Measurements from ENCODE around the gene TMEM54.
A peak's percentile ranks its signal among the peaks of the same experiment; 100 is the strongest.

Gene TMEM54

GRCh38 chr1:32900956-32901822 lies at the start of gene TMEM54:
Gene TMEM54 (minus strand): TSS chr1:32901389. CDS start chr1:32901238, 151 bp downstream.
- Histone ChIP-seq H3K27ac (ENCODE audit: low read depth, low read length) (no peak within 1 kb of the TSS), H3K4me1 (ENCODE audit: control insufficient read depth in 5 of 5, insufficient read depth in 5 of 5, low read length in 5 of 5) (peaks cover 0 to 17% (median 12%) of the 10 kb centered on the region in 5 donors), H3K4me3 (ENCODE audit: low read depth in 1 of 5, low read length in 5 of 5) (peak within 1 kb of the TSS; percentile 65 to 75 (median 68)), H3K36me3 (ENCODE audit: control insufficient read depth in 5 of 5, insufficient read depth in 5 of 5, low read length in 5 of 5) (no peaks in the 10 kb centered on the region), H3K27me3 (ENCODE audit: control insufficient read depth in 5 of 5, insufficient read depth in 4 of 5, low read length in 5 of 5) (peaks cover 0 to 8% (median 6%) of the 10 kb centered on the region in 5 donors), H3K9ac (ENCODE audit: low read length in 5 of 5) (peak within 1 kb of the TSS in 4 of 5 donors; percentile 64 to 83 (median 69)), H3K9me3 (ENCODE audit: control insufficient read depth in 5 of 5, low read length in 5 of 5) (no peaks in the 10 kb centered on the region)

GRCh38 chr1:32949519-32949918 lies 48.3 kb upstream of the TMEM54 start:
- Histone ChIP-seq H3K27ac (ENCODE audit: low read depth, low read length) (no peak overlapping the region), H3K36me3 (ENCODE audit: control insufficient read depth in 5 of 5, insufficient read depth in 5 of 5, low read length in 5 of 5) (peaks cover 8 to 35% (median 28%) of the 10 kb centered on the region in 5 donors), H3K4me1 (ENCODE audit: control insufficient read depth in 5 of 5, insufficient read depth in 5 of 5, low read length in 5 of 5) (peaks cover 0 to 17% (median 3%) of the 10 kb centered on the region in 5 donors), H3K9me3 (ENCODE audit: control insufficient read depth in 5 of 5, low read length in 5 of 5) (no peaks in the 10 kb centered on the region), H3K27me3 (ENCODE audit: control insufficient read depth in 5 of 5, insufficient read depth in 4 of 5, low read length in 5 of 5) (no peaks in the 10 kb centered on the region), H3K9ac (ENCODE audit: low read length in 5 of 5) (no peak overlapping the region), H3K4me3 (ENCODE audit: low read depth in 1 of 5, low read length in 5 of 5) (no peak overlapping the region)

- Histone ChIP-seq H3K36me3 (ENCODE audit: control insufficient read depth in 5 of 5, insufficient read depth in 5 of 5, low read length in 5 of 5) (peaks cover 13 to 41% (median 34%) of the 10 kb centered on the region in 5 donors), H3K9ac (ENCODE audit: low read length in 5 of 5) (peak overlapping the region in 1 of 5 donors; percentile 1), H3K27me3 (ENCODE audit: control insufficient read depth in 5 of 5, insufficient read depth in 4 of 5, low read length in 5 of 5) (no peaks in the 10 kb centered on the region), H3K4me3 (ENCODE audit: low read depth in 1 of 5, low read length in 5 of 5) (no peak overlapping the region), H3K9me3 (ENCODE audit: control insufficient read depth in 5 of 5, low read length in 5 of 5) (no peaks in the 10 kb centered on the region), H3K4me1 (ENCODE audit: control insufficient read depth in 5 of 5, insufficient read depth in 5 of 5, low read length in 5 of 5) (peaks cover 0 to 17% (median 3%) of the 10 kb centered on the region in 5 donors), H3K27ac (ENCODE audit: low read depth, low read length) (no peak overlapping the region)
Observed at GRCh38 chr1:32948905-32949304, 47.7 kb upstream of the TMEM54 start.

GRCh38 chr1:32948390-32948722 lies 47.2 kb upstream of the TMEM54 start:
- H3K4me3 ChIP-seq (ENCODE audit: low read depth in 1 of 5, low read length in 5 of 5): no peak overlapping the region
- peaks cover 17 to 47% (median 40%) of the 10 kb centered on the region in 5 donors for H3K36me3 ChIP-seq (ENCODE audit: control insufficient read depth in 5 of 5, insufficient read depth in 5 of 5, low read length in 5 of 5)
- H3K9ac ChIP-seq (ENCODE audit: low read length in 5 of 5): peak overlapping the region in 1 of 5 donors; percentile 1
- no peaks in the 10 kb centered on the region for H3K9me3 ChIP-seq (ENCODE audit: control insufficient read depth in 5 of 5, low read length in 5 of 5)
- H3K27ac ChIP-seq (ENCODE audit: low read depth, low read length): no peak overlapping the region
- peaks cover 0 to 17% (median 3%) of the 10 kb centered on the region in 5 donors for H3K4me1 ChIP-seq (ENCODE audit: control insufficient read depth in 5 of 5, insufficient read depth in 5 of 5, low read length in 5 of 5)
- H3K27me3 ChIP-seq (ENCODE audit: control insufficient read depth in 5 of 5, insufficient read depth in 4 of 5, low read length in 5 of 5): no peaks in the 10 kb centered on the region

- no peak overlapping the region for H3K27ac ChIP-seq (ENCODE audit: low read depth, low read length)
- H3K27me3 ChIP-seq (ENCODE audit: control insufficient read depth in 5 of 5, insufficient read depth in 4 of 5, low read length in 5 of 5): no peaks in the 10 kb centered on the region
- no peaks in the 10 kb centered on the region for H3K9me3 ChIP-seq (ENCODE audit: control insufficient read depth in 5 of 5, low read length in 5 of 5)
- peaks cover 17 to 51% (median 42%) of the 10 kb centered on the region in 5 donors for H3K36me3 ChIP-seq (ENCODE audit: control insufficient read depth in 5 of 5, insufficient read depth in 5 of 5, low read length in 5 of 5)
- peak overlapping the region in 1 of 5 donors; percentile 1 for H3K9ac ChIP-seq (ENCODE audit: low read length in 5 of 5)
- no peak overlapping the region for H3K4me3 ChIP-seq (ENCODE audit: low read depth in 1 of 5, low read length in 5 of 5)
- peaks cover 0 to 15% (median 3%) of the 10 kb centered on the region in 5 donors for H3K4me1 ChIP-seq (ENCODE audit: control insufficient read depth in 5 of 5, insufficient read depth in 5 of 5, low read length in 5 of 5)
Observed at GRCh38 chr1:32947669-32948389, 46.6 kb upstream of the TMEM54 start.

GRCh38 chr1:32946413-32946812 lies 45.2 kb upstream of the TMEM54 start:
- Histone ChIP-seq H3K9ac (ENCODE audit: low read length in 5 of 5) (no peak overlapping the region), H3K9me3 (ENCODE audit: control insufficient read depth in 5 of 5, low read length in 5 of 5) (no peaks in the 10 kb centered on the region), H3K36me3 (ENCODE audit: control insufficient read depth in 5 of 5, insufficient read depth in 5 of 5, low read length in 5 of 5) (peaks cover 17 to 63% (median 51%) of the 10 kb centered on the region in 5 donors), H3K4me3 (ENCODE audit: low read depth in 1 of 5, low read length in 5 of 5) (no peak overlapping the region), H3K27ac (ENCODE audit: low read depth, low read length) (no peak overlapping the region), H3K27me3 (ENCODE audit: control insufficient read depth in 5 of 5, insufficient read depth in 4 of 5, low read length in 5 of 5) (no peaks in the 10 kb centered on the region), H3K4me1 (ENCODE audit: control insufficient read depth in 5 of 5, insufficient read depth in 5 of 5, low read length in 5 of 5) (peaks cover 0 to 15% (median 4%) of the 10 kb centered on the region in 5 donors)

GRCh38 chr1:32944180-32944579 lies 43.0 kb upstream of the TMEM54 start:
- Histone ChIP-seq H3K27ac (ENCODE audit: low read depth, low read length) (no peak overlapping the region), H3K4me3 (ENCODE audit: low read depth in 1 of 5, low read length in 5 of 5) (no peak overlapping the region), H3K9me3 (ENCODE audit: control insufficient read depth in 5 of 5, low read length in 5 of 5) (no peaks in the 10 kb centered on the region), H3K27me3 (ENCODE audit: control insufficient read depth in 5 of 5, insufficient read depth in 4 of 5, low read length in 5 of 5) (no peaks in the 10 kb centered on the region), H3K36me3 (ENCODE audit: control insufficient read depth in 5 of 5, insufficient read depth in 5 of 5, low read length in 5 of 5) (peaks cover 17 to 70% (median 56%) of the 10 kb centered on the region in 5 donors), H3K9ac (ENCODE audit: low read length in 5 of 5) (no peak overlapping the region), H3K4me1 (ENCODE audit: control insufficient read depth in 5 of 5, insufficient read depth in 5 of 5, low read length in 5 of 5) (peaks cover 2 to 27% (median 20%) of the 10 kb centered on the region in 5 donors)

- no peaks in the 10 kb centered on the region for H3K9me3 ChIP-seq (ENCODE audit: control insufficient read depth in 5 of 5, low read length in 5 of 5)
- H3K27ac ChIP-seq (ENCODE audit: low read depth, low read length): no peak overlapping the region
- peaks cover 2 to 23% (median 13%) of the 10 kb centered on the region in 5 donors for H3K4me1 ChIP-seq (ENCODE audit: control insufficient read depth in 5 of 5, insufficient read depth in 5 of 5, low read length in 5 of 5)
- peaks cover 26 to 66% (median 53%) of the 10 kb centered on the region in 5 donors for H3K36me3 ChIP-seq (ENCODE audit: control insufficient read depth in 5 of 5, insufficient read depth in 5 of 5, low read length in 5 of 5)
- H3K4me3 ChIP-seq (ENCODE audit: low read depth in 1 of 5, low read length in 5 of 5): no peak overlapping the region
- H3K27me3 ChIP-seq (ENCODE audit: control insufficient read depth in 5 of 5, insufficient read depth in 4 of 5, low read length in 5 of 5): no peaks in the 10 kb centered on the region
- no peak overlapping the region for H3K9ac ChIP-seq (ENCODE audit: low read length in 5 of 5)
Observed at GRCh38 chr1:32939655-32940371, 38.6 kb upstream of the TMEM54 start.

GRCh38 chr1:32937061-32937460 lies 35.9 kb upstream of the TMEM54 start:
- Histone ChIP-seq H3K27ac (ENCODE audit: low read depth, low read length) (no peak overlapping the region), H3K27me3 (ENCODE audit: control insufficient read depth in 5 of 5, insufficient read depth in 4 of 5, low read length in 5 of 5) (no peaks in the 10 kb centered on the region), H3K36me3 (ENCODE audit: control insufficient read depth in 5 of 5, insufficient read depth in 5 of 5, low read length in 5 of 5) (peaks cover 17 to 41% (median 33%) of the 10 kb centered on the region in 5 donors), H3K4me3 (ENCODE audit: low read depth in 1 of 5, low read length in 5 of 5) (no peak overlapping the region), H3K4me1 (ENCODE audit: control insufficient read depth in 5 of 5, insufficient read depth in 5 of 5, low read length in 5 of 5) (peaks cover 2 to 33% (median 18%) of the 10 kb centered on the region in 5 donors), H3K9ac (ENCODE audit: low read length in 5 of 5) (no peak overlapping the region), H3K9me3 (ENCODE audit: control insufficient read depth in 5 of 5, low read length in 5 of 5) (no peaks in the 10 kb centered on the region)

Data from subcutaneous abdominal adipose tissue (tissue), 5 donors.